ENCODE measurements around the gene OCA2.

OCA2 gene

DNA sequence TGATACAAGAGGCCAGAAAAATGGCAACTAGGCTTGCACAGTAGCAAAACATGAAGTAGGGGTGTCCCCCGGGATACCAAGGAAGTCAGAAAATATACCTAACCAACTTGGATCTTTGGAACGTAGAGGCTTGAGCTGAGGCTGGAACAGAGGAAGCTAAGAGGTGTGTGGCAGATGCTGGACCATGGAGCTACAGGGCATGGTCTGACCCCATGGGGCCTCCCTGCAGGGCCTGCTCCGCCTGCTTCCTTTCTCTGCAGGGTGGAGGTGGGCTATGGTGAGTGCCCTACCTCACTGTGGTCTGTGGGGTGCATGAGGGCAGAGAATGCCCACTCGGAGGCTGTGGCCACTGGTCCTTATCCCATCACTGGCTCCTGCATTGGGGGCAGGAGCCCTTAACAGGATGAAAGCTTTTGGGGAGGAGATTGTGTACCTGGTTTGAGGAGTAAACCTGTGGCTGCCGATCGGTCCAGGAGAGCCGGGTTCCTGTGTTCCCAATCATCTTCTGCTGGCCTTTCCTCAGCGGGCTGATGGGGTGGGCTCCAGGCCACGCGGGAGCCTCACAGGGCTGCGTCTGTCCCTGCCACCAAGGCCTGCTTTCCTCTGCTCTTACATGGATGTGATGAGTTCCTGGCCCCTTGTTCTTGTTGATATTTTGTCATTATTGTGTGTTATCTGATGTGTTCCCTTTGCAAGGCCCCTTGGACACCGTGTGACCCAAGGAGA is 96.8 kb downstream of the OCA2 start:
- H2AFZ ChIP-seq (ENCODE audit: low read depth, low read length), result no peak overlapping the region
- H3K9me3 ChIP-seq (ENCODE audit: low read length), result no peaks in the 10 kb centered on the region
- no peaks in the 10 kb centered on the region for H3K27me3 ChIP-seq (ENCODE audit: insufficient read depth, low read length)
- H3K36me3 ChIP-seq (ENCODE audit: insufficient read depth, low read length), result no peaks in the 10 kb centered on the region
- H3K4me1 ChIP-seq (ENCODE audit: insufficient read depth, low read length), result no peaks in the 10 kb centered on the region
- H3K4me3 ChIP-seq (ENCODE audit: low read length), result no peak overlapping the region

DNA sequence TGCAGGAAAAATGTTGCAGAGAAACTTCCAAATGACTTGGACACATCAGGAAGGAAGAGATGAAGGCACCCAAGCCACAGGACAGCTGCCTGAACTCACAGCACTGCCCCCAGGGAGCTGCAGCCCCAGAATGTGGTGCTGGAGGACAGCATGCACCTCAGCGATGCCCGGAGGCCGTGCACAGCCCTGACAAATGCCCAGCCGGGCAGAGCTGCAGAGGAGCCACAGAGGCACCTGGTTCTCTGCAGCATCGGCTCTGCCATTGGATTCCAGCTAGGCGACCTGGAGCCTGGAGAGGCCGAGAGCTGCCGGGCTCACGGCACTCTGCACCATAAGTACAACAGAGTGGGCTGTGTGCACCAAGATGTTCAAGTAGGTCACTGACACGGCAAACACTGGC is 97.5 kb downstream of the OCA2 start:
- no peaks in the 10 kb centered on the region for H3K27me3 ChIP-seq (ENCODE audit: insufficient read depth, low read length)
- no peaks in the 10 kb centered on the region for H3K4me1 ChIP-seq (ENCODE audit: insufficient read depth, low read length)
- H3K4me3 ChIP-seq (ENCODE audit: low read length), result no peak overlapping the region
- no peak overlapping the region for H2AFZ ChIP-seq (ENCODE audit: low read depth, low read length)
- no peaks in the 10 kb centered on the region for H3K9me3 ChIP-seq (ENCODE audit: low read length)
- H3K36me3 ChIP-seq (ENCODE audit: insufficient read depth, low read length), result no peaks in the 10 kb centered on the region

GRCh38 chr15:27993996-27994780 is 104.9 kb downstream of the OCA2 start:
- Histone ChIP-seq H3K27me3 (ENCODE audit: insufficient read depth, low read length) (no peaks in the 10 kb centered on the region), H3K4me3 (ENCODE audit: low read length) (no peak overlapping the region), H3K4me1 (ENCODE audit: insufficient read depth, low read length) (no peaks in the 10 kb centered on the region), H3K9me3 (ENCODE audit: low read length) (no peaks in the 10 kb centered on the region), H3K36me3 (ENCODE audit: insufficient read depth, low read length) (no peaks in the 10 kb centered on the region), H2AFZ (ENCODE audit: low read depth, low read length) (no peak overlapping the region)

GRCh38 chr15:27993544-27993943 is 105.6 kb downstream of the OCA2 start:
- Histone ChIP-seq H3K4me3 (ENCODE audit: low read length) (no peak overlapping the region), H3K27me3 (ENCODE audit: insufficient read depth, low read length) (no peaks in the 10 kb centered on the region)

GRCh38 chr15:27990521-27991515 is 108.3 kb downstream of the OCA2 start:
- no peaks in the 10 kb centered on the region for H3K27me3 ChIP-seq (ENCODE audit: insufficient read depth, low read length)
- no peak overlapping the region for H2AFZ ChIP-seq (ENCODE audit: low read depth, low read length)
- H3K4me1 ChIP-seq (ENCODE audit: insufficient read depth, low read length), result no peaks in the 10 kb centered on the region
- no peaks in the 10 kb centered on the region for H3K9me3 ChIP-seq (ENCODE audit: low read length)
- H3K4me3 ChIP-seq (ENCODE audit: low read length), result no peak overlapping the region
- no peaks in the 10 kb centered on the region for H3K36me3 ChIP-seq (ENCODE audit: insufficient read depth, low read length)

More at GRCh38 chr15:27993544-27993943, 105.6 kb downstream of the OCA2 start:
- Histone ChIP-seq H3K36me3 (ENCODE audit: insufficient read depth, low read length) (no peaks in the 10 kb centered on the region), H3K4me1 (ENCODE audit: insufficient read depth, low read length) (no peaks in the 10 kb centered on the region), H2AFZ (ENCODE audit: low read depth, low read length) (no peak overlapping the region), H3K9me3 (ENCODE audit: low read length) (no peaks in the 10 kb centered on the region)

- Histone ChIP-seq H3K9me3 (ENCODE audit: low read length) (no peaks in the 10 kb centered on the region), H2AFZ (ENCODE audit: low read depth, low read length) (no peak overlapping the region), H3K27me3 (ENCODE audit: insufficient read depth, low read length) (no peaks in the 10 kb centered on the region), H3K36me3 (ENCODE audit: insufficient read depth, low read length) (no peaks in the 10 kb centered on the region), H3K4me3 (ENCODE audit: low read length) (no peak overlapping the region), H3K4me1 (ENCODE audit: insufficient read depth, low read length) (no peaks in the 10 kb centered on the region)
Observed at GRCh38 chr15:27989838-27990237, 109.3 kb downstream of the OCA2 start.

- H2AFZ ChIP-seq (ENCODE audit: low read depth, low read length), result no peak overlapping the region
- no peaks in the 10 kb centered on the region for H3K36me3 ChIP-seq (ENCODE audit: insufficient read depth, low read length)
- no peaks in the 10 kb centered on the region for H3K27me3 ChIP-seq (ENCODE audit: insufficient read depth, low read length)
- no peak overlapping the region for H3K4me3 ChIP-seq (ENCODE audit: low read length)
- H3K4me1 ChIP-seq (ENCODE audit: insufficient read depth, low read length), result no peaks in the 10 kb centered on the region
- no peaks in the 10 kb centered on the region for H3K9me3 ChIP-seq (ENCODE audit: low read length)
Observed at GRCh38 chr15:27989427-27989826, 109.7 kb downstream of the OCA2 start.

DNA sequence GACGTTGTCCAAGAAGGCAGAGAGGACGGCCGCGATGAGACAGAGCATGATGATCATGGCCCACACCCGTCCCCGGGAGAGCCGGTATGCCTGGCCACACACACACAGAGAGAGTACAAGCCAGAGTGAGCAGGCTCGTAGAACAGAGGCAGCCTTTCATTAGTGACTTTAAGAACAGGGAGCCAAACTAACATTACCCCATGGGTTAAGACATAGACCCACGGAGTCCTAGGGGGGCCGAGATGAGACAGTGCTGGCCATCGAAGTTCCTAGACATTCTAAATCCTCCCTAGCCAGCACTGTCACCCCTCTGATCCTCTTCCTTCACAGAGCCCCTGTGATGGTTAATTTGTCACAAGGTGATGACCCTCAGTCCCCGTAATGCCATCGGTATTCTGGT is 114.0 kb downstream of the OCA2 start:
- no peaks in the 10 kb centered on the region for H3K9me3 ChIP-seq (ENCODE audit: low read length)
- no peaks in the 10 kb centered on the region for H3K4me1 ChIP-seq (ENCODE audit: insufficient read depth, low read length)
- H3K27me3 ChIP-seq (ENCODE audit: insufficient read depth, low read length), result no peaks in the 10 kb centered on the region
- H2AFZ ChIP-seq (ENCODE audit: low read depth, low read length), result no peak overlapping the region
- no peak overlapping the region for H3K4me3 ChIP-seq (ENCODE audit: low read length)
- no peaks in the 10 kb centered on the region for H3K36me3 ChIP-seq (ENCODE audit: insufficient read depth, low read length)

GRCh38 chr15:27983496-27983895 is 115.6 kb downstream of the OCA2 start:
- Histone ChIP-seq H2AFZ (ENCODE audit: low read depth, low read length) (no peak overlapping the region), H3K36me3 (ENCODE audit: insufficient read depth, low read length) (no peaks in the 10 kb centered on the region), H3K4me1 (ENCODE audit: insufficient read depth, low read length) (no peaks in the 10 kb centered on the region), H3K9me3 (ENCODE audit: low read length) (no peaks in the 10 kb centered on the region), H3K27me3 (ENCODE audit: insufficient read depth, low read length) (no peaks in the 10 kb centered on the region), H3K4me3 (ENCODE audit: low read length) (no peak overlapping the region)

DNA sequence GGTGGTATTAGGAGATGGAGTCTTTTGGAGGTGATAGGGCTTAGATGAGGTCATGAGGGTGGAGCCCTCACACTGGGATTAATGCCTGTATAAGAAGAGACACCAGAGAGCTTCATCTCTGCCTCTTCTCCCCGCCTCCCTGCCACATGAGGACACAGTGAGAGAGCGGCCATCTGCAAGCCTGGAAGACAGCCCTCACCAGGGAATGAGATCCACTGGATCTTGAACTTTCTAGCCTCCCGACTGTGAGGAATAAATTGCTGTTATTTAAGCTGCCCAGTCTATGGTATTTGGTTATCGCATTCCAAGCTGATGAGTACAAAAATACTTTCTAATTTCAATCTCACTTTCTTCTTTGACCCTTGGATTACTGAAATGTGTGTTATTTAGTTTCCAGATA is 121.4 kb downstream of the OCA2 start:
- Histone ChIP-seq H3K4me3 (ENCODE audit: low read length) (no peak overlapping the region), H2AFZ (ENCODE audit: low read depth, low read length) (no peak overlapping the region), H3K9me3 (ENCODE audit: low read length) (no peaks in the 10 kb centered on the region), H3K4me1 (ENCODE audit: insufficient read depth, low read length) (no peaks in the 10 kb centered on the region), H3K36me3 (ENCODE audit: insufficient read depth, low read length) (no peaks in the 10 kb centered on the region), H3K27me3 (ENCODE audit: insufficient read depth, low read length) (no peaks in the 10 kb centered on the region)

DNA sequence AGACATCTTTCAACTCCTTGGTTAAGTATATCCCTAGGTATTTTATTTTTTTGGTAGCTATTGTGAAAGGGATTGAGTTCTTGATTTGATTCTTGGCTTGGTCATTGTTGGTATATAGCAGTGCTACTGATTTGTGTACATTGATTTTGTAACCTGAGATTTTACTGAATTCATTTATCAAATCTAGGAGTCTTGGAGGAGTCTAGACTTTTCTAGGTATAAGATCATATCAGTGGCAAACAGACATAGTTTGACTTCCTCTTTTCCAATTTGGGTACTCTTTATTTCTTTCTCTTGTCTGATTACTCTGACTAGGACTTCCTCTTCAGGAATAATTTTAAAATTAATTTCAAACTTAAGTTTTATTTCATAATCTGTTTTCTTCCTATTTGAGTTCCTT is 125.2 kb downstream of the OCA2 start:
- no peaks in the 10 kb centered on the region for H3K9me3 ChIP-seq (ENCODE audit: low read length)
- H2AFZ ChIP-seq (ENCODE audit: low read depth, low read length), result no peak overlapping the region
- no peak overlapping the region for H3K4me3 ChIP-seq (ENCODE audit: low read length)

GRCh38 chr15:27970661-27971392 is 128.3 kb downstream of the OCA2 start:
- Histone ChIP-seq H3K4me1 (ENCODE audit: insufficient read depth, low read length) (no peaks in the 10 kb centered on the region), H3K9me3 (ENCODE audit: low read length) (no peaks in the 10 kb centered on the region), H3K4me3 (ENCODE audit: low read length) (no peak overlapping the region), H2AFZ (ENCODE audit: low read depth, low read length) (no peak overlapping the region), H3K36me3 (ENCODE audit: insufficient read depth, low read length) (no peaks in the 10 kb centered on the region), H3K27me3 (ENCODE audit: insufficient read depth, low read length) (no peaks in the 10 kb centered on the region)

More for the DNA sequence above, 125.2 kb downstream of the OCA2 start:
- no peaks in the 10 kb centered on the region for H3K4me1 ChIP-seq (ENCODE audit: insufficient read depth, low read length)
- no peaks in the 10 kb centered on the region for H3K27me3 ChIP-seq (ENCODE audit: insufficient read depth, low read length)
- H3K36me3 ChIP-seq (ENCODE audit: insufficient read depth, low read length), result no peaks in the 10 kb centered on the region

Measured in neuron (in vitro differentiated cells).